ENCODE measurements around the gene SOWAHA.

DNA sequence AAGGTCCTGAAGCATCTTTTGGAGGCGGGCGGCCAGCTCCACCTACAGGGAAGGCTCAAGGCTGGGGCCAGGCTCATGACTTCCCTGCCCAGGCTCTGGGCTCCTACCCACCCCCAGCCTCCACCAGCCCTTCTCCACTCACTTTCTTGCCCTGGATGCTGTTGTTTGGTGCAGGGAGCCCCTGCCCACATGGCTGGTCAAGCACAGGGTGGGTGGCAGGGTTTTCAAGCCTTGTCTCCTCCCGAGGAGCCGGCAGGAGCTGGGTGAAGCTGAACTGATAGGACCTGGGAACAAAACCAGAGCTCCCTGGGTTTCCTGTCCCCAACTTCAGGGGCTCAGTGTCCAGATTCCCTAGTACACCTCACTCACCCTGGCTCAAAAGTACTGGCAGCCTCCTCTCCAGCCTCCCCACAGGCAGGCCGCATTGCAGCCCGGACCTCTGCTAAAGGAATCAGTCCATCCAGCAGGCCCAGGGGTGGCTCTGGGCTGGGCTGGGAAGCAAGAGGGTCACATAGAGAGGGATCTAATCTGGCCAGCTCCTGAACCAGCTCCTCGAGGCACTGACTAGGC, 10.5 kb downstream of the SOWAHA start:
- no peak for TF ChIP-seq POLR2A (IDR thresholded peaks at IDR 0.05; ENCODE audit: low read depth, low read length)
- TF ChIP-seq, protein P1, sequence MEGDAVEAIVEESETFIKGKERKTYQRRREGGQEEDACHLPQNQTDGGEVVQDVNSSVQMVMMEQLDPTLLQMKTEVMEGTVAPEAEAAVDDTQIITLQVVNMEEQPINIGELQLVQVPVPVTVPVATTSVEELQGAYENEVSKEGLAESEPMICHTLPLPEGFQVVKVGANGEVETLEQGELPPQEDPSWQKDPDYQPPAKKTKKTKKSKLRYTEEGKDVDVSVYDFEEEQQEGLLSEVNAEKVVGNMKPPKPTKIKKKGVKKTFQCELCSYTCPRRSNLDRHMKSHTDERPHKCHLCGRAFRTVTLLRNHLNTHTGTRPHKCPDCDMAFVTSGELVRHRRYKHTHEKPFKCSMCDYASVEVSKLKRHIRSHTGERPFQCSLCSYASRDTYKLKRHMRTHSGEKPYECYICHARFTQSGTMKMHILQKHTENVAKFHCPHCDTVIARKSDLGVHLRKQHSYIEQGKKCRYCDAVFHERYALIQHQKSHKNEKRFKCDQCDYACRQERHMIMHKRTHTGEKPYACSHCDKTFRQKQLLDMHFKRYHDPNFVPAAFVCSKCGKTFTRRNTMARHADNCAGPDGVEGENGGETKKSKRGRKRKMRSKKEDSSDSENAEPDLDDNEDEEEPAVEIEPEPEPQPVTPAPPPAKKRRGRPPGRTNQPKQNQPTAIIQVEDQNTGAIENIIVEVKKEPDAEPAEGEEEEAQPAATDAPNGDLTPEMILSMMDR (conservative IDR thresholded peaks at IDR 0.05; ENCODE audit: low read depth, low read length), result no peak
- no peak for TF ChIP-seq RFX5 (IDR thresholded peaks at IDR 0.05; ENCODE audit: low read depth, low read length)
- TF ChIP-seq, protein P2, sequence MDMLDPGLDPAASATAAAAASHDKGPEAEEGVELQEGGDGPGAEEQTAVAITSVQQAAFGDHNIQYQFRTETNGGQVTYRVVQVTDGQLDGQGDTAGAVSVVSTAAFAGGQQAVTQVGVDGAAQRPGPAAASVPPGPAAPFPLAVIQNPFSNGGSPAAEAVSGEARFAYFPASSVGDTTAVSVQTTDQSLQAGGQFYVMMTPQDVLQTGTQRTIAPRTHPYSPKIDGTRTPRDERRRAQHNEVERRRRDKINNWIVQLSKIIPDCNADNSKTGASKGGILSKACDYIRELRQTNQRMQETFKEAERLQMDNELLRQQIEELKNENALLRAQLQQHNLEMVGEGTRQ (IDR thresholded peaks at IDR 0.05; ENCODE audit: low read depth, low read length), result no peak
- TF ChIP-seq CEBPB (IDR thresholded peaks at IDR 0.05; ENCODE audit: low read depth, low read length), result no peak
- TF ChIP-seq FOS (IDR thresholded peaks at IDR 0.05; ENCODE audit: low read depth, low read length), result no peak
- no peak for TF ChIP-seq MXI1 (IDR thresholded peaks at IDR 0.05; ENCODE audit: borderline replicate concordance, low read depth, low read length)
- TF ChIP-seq, protein P3, sequence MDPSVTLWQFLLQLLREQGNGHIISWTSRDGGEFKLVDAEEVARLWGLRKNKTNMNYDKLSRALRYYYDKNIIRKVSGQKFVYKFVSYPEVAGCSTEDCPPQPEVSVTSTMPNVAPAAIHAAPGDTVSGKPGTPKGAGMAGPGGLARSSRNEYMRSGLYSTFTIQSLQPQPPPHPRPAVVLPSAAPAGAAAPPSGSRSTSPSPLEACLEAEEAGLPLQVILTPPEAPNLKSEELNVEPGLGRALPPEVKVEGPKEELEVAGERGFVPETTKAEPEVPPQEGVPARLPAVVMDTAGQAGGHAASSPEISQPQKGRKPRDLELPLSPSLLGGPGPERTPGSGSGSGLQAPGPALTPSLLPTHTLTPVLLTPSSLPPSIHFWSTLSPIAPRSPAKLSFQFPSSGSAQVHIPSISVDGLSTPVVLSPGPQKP (IDR thresholded peaks at IDR 0.05; ENCODE audit: borderline replicate concordance, low read depth, low read length), result no peak
- TF ChIP-seq NFE2L2 (IDR thresholded peaks at IDR 0.05; ENCODE audit: low read depth, low read length), result no peak
